PFSK-1 (cell line): ENCODE measurements around the gene SFXN2.

ENCODE experiments used
- FOXP2 ChIP-seq: optimal IDR thresholded peaks from 2 replicates; pipeline ENCODE3; 2011; ENCODE audit warnings: borderline replicate concordance, control low read depth, inconsistent platforms; ENCODE audit not compliant: insufficient read depth; ENCODE audit errors: extremely low read length, extremely low read depth
- POLR2AphosphoS5 ChIP-seq: IDR thresholded peaks from 2 replicates; pipeline ENCODE4 v1.6.1; 2012; ENCODE audit warnings: low read depth, mild to moderate bottlenecking, control low read depth, low read length, moderate library complexity
- SIN3A ChIP-seq: IDR thresholded peaks from 2 replicates; pipeline ENCODE4 v1.6.1; 2012; ENCODE audit warnings: mild to moderate bottlenecking, low read length, moderate library complexity, borderline replicate concordance; ENCODE audit not compliant: insufficient read depth
- TAF1 ChIP-seq: IDR thresholded peaks from 2 replicates; pipeline ENCODE4 v1.6.1; 2012; ENCODE audit warnings: low read length, control low read depth, borderline replicate concordance; ENCODE audit not compliant: insufficient read depth
- TF ChIP-seq, protein P1 (sequence below), 2 experiments: IDR thresholded peaks; 2 replicates each; pipeline versions ENCODE4 v1.6.1 to v1.8.0; 2011 to 2012; ENCODE audit warnings: low read depth in 2 of 2, low read length in 2 of 2, control low read depth in 1 of 2, inconsistent platforms in 1 of 2, mild to moderate bottlenecking in 1 of 2, moderate library complexity in 1 of 2; ENCODE audit not compliant: insufficient read depth in 1 of 2

The SFXN2 gene

DNA sequence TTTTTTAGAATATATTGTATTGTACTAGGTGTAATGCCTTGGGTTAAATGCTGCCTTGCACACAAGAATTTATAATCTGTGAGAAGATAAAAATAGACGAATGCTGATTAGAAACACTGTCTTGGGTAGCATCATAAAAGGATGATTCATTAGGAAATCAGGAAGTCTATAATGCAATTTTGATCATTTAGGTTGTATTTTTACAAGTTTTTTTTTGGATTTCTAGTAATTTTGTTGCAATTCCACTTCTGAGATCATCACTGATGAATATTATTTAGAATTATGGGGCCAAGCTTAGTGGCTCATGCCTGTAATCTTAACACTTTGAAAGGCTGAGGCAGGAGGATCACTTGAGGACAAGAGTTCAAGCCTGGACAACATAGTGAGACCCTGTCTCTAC, 58.9 kb downstream of the SFXN2 start:
- TF ChIP-seq SIN3A = no peak

DNA sequence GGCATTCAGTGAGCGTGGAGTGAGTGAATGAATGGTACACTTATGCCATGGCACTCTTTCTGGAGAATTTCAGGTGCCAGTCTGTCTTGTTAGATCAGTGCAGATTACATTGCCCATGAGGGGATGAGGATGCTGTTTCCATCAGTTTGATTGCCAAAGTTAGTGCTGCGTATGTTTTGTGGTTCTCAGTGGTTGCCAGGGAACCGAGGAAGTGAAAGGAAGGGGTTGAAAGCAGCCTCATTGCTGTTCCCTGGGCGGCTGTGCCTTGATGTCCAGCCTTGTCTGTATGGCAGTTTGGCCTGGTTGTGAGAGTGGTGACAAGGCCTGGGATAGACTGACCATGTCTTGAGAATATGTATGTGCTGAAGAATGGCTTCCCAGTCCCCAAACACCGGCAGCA, 59.5 kb downstream of the SFXN2 start:
- TF ChIP-seq, protein P1, sequence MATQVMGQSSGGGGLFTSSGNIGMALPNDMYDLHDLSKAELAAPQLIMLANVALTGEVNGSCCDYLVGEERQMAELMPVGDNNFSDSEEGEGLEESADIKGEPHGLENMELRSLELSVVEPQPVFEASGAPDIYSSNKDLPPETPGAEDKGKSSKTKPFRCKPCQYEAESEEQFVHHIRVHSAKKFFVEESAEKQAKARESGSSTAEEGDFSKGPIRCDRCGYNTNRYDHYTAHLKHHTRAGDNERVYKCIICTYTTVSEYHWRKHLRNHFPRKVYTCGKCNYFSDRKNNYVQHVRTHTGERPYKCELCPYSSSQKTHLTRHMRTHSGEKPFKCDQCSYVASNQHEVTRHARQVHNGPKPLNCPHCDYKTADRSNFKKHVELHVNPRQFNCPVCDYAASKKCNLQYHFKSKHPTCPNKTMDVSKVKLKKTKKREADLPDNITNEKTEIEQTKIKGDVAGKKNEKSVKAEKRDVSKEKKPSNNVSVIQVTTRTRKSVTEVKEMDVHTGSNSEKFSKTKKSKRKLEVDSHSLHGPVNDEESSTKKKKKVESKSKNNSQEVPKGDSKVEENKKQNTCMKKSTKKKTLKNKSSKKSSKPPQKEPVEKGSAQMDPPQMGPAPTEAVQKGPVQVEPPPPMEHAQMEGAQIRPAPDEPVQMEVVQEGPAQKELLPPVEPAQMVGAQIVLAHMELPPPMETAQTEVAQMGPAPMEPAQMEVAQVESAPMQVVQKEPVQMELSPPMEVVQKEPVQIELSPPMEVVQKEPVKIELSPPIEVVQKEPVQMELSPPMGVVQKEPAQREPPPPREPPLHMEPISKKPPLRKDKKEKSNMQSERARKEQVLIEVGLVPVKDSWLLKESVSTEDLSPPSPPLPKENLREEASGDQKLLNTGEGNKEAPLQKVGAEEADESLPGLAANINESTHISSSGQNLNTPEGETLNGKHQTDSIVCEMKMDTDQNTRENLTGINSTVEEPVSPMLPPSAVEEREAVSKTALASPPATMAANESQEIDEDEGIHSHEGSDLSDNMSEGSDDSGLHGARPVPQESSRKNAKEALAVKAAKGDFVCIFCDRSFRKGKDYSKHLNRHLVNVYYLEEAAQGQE (IDR thresholded peaks at IDR 0.05; ENCODE audit: insufficient read depth in 1 of 2, low read depth in 2 of 2, low read length in 2 of 2) = no peak
- TF ChIP-seq SIN3A = no peak
- TF ChIP-seq TAF1 = no peak
- no peak for TF ChIP-seq FOXP2
- TF ChIP-seq POLR2AphosphoS5 = no peak

DNA sequence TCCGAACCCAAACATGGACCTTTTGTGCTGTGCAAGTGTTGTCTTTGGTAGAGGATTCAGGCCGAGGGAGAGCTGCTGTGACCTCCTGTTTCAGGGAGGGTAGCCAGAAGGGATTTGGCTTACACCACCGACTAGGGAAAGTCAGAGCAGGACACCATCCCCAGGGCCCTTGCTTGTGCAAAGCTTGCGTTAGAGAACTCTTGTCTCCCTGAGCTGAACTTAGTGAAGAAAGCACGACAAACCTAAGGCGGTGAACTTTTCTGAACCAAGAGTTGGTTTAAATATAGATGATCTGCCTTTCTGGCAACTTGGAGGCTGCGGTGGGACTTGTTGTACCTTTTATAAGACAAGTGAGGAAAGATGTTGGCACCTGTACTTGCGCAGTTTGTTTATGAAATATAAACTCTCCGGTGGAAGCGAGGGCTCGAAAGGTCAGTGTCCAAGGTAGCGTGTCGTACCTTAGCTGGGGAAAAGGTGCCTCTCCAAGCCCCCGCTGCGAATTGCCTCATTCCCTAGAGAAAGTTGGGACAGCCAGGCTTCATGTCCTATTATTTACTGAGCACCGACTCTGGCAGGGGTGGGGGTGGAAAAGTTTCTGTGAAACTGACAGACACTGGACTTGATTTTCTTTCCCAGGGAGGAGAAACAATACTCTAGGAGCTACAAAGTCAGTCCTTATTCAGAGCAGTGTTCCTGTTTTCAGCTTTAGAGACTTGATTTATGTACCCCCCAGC, 60.9 kb downstream of the SFXN2 start:
- TF ChIP-seq SIN3A (no peak), TAF1 (no peak), FOXP2 (no peak), POLR2AphosphoS5 (no peak)
- TF ChIP-seq, protein P1 (IDR thresholded peaks at IDR 0.05; ENCODE audit: insufficient read depth in 1 of 2, low read depth in 2 of 2, low read length in 2 of 2) = no peak

DNA sequence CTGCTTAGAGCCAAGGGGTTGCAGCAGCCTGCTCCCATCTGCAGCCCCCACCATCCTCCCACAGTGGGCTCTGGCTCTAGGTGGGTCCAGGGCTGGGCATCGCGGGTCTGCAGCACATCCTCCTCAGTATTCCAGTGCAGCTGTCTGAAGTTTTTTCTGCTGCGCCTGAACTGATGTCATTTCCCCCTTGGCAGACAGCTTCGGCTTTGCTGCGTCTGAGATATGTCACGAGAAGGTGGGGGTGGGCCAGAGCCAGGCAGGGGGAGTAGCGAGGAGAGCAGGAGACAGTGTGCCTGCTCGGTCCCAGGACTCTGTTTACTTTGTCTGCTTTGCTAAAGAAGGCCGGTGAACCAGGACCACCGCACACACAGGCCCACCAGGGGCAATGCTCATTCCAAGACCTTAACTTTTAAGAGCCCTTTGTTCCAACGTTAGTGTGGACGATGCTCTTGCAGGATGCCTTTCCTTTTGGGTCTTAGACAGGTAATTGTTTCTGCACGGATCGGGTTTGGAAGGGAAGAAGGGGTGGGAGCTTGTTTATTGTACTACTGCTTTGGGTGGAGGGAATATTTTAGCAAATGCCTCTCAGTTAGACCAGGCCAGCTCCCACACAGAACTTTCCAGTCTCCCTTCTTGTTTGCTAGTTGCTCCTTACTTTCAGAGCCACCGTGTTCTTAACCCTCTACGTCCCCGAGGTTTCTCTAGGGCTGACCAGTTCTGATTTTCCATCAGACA, 61.7 kb downstream of the SFXN2 start:
- TF ChIP-seq TAF1 (peak; percentile 54; the same call in 1 of the 2 replicates), FOXP2 (peak; percentile 25), POLR2AphosphoS5 (peak; percentile 63), SIN3A (0 out of 2 replicates have a peak, but pooled peaks have one; percentile 70)
- TF ChIP-seq, protein P1 (IDR thresholded peaks at IDR 0.05; ENCODE audit: insufficient read depth in 1 of 2, low read depth in 2 of 2, low read length in 2 of 2) = peak in 1 of 2 experiments; percentile 29; a peak in 1 of 4 replicates

DNA sequence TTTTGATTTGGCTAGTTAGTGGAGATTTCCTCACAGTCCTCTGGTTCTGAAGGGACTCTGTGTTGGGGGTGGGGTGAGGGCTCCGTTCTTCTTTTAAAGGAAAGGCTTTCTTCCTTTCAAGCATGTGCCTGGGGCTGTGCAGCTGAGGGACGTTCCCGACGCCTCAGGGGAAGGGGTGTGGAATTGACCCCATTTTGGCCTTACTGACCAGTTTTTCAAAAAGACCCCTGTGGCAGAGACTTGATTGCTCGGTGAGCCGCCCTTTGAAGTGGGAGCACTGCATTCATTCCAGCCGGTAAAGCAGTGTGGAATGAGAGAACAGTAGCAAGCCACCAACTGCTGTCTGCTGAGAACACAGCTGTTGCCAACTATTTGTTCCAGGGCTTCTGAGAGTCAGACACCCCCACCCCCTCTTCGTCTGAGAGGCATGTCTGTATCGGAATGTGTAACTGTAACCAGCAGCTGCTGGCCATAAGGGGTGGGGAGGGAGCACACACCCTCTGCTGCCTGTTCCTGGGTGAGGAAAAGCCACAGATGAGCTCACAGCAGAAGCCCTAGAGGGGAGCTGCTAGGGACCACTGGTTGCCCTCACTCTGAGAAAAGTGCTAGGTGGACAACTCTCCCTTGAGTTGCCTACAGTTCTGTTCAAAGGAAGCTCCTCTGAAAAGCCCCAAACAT, 62.5 kb downstream of the SFXN2 start:
- TF ChIP-seq FOXP2 = peak; percentile 50
- no peak for TF ChIP-seq POLR2AphosphoS5
- TF ChIP-seq SIN3A = peak; percentile 44; the same call in 1 of the 2 replicates
